ENCODE results near the gene HAND2. TPM values are rescaled to one million over a fixed set of nuclear protein-coding genes. Genes with fewer than 3 reads are reported as not detected.

Gene HAND2
- total and polyA plus RNA-seq, 2 of the 8 experiments (the other 6 are each of a cell fraction or from before 2014, with no cell fraction given), result 0.05 TPM; not detected in 1

DNA sequence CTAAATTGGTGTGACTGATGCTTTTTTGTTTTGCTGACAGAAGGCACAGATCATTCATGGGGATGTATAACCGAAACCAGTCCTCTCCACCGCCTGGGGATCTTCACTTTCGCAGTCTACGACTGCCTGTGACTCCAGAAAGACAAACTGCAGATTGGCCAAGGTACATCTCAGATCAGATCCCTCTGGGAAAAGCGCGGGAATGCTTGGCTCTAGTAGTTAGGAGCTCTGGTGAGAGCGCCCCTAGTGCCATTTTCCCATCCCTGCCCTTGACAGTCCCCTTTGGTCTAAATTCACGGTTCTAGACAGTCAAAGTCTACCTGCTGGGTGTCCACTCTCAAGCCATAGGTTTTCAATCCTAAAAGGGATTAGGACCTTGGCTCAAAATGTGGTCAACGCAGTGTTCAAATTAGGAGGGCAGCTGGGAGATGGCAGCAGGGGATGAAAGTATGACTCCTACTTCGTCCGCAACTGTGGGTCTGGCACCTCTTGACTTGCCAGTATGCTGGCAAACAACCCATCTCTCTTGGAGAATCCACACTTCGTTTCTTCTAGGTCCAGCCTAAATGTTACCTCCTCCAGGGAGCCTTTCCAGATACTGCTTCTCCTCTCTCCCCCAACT, 6.9 kb upstream of the HAND2 start:
- 13% methylated on average over 12 of the region's 12 CpGs; no CpG with 5 or more reads in 1 of the 2 experiments for WGBS, 2 experiments (ENCODE audit: extremely low coverage in 1 of 2, insufficient coverage in 1 of 2, insufficient read length in 1 of 2, insufficient replicate concordance in 2 of 2, low coverage in 1 of 2, low lambda C conversion rate in 2 of 2, missing lambda C conversion rate in 1 of 2)
- Histone ChIP-seq H2AK5ac (ENCODE audit: low read depth, low read length) (no peak overlapping the region), H3K4me1 (replicated peaks in 1 of 4; ENCODE audit: control insufficient read depth in 3 of 4, insufficient read depth in 4 of 4, low read length in 3 of 4) (peaks cover 3 to 11% (median 8%) of the 10 kb centered on the region in 4 experiments; a peak in 6 of 7 replicates), H2BK120ac (replicated peaks; ENCODE audit: low read depth, low read length) (no peak overlapping the region), H3K14ac (ENCODE audit: insufficient read length) (no peak overlapping the region), H2AFZ (ENCODE audit: low read length) (no peak overlapping the region), H3K23ac (ENCODE audit: insufficient read length) (no peak overlapping the region), H3K27ac (ENCODE audit: low read depth, low read length) (no peak overlapping the region), H3K4me3 (ENCODE audit: extremely low read depth in 1 of 4, insufficient read depth in 2 of 4, low read depth in 3 of 4, low read length in 4 of 4) (no peak overlapping the region), H2BK15ac (ENCODE audit: low read length) (0 out of 2 replicates have a peak overlapping the region, but pooled peaks have one; percentile 16), H3K4ac (replicated peaks; ENCODE audit: insufficient read length, low read depth, low read length) (no peak overlapping the region), H4K20me1 (replicated peaks in 1 of 2; ENCODE audit: control insufficient read depth in 1 of 2, insufficient read depth in 2 of 2, low read length in 2 of 2) (peaks cover 14 to 32% of the 10 kb centered on the region in 2 experiments), H3K36me3 (ENCODE audit: control insufficient read depth in 2 of 4, insufficient read depth in 4 of 4, low read length in 3 of 4) (peaks cover 0 to 13% (median 0%) of the 10 kb centered on the region in 4 experiments; a peak in 1 of 8 replicates), H3K9me3 (ENCODE audit: insufficient read depth in 2 of 2, low read depth in 1 of 2, low read length in 1 of 2) (no peaks in the 10 kb centered on the region), H3K56ac (replicated peaks; ENCODE audit: insufficient read length, low read depth, low read length) (no peak overlapping the region), H3K79me1 (ENCODE audit: low read depth, low read length) (no peaks in the 10 kb centered on the region), H3K79me2 (ENCODE audit: control insufficient read depth in 1 of 2, insufficient read depth in 2 of 2, low read length in 2 of 2) (no peaks in the 10 kb centered on the region), H3K27me3 (replicated peaks in 1 of 4; ENCODE audit: control insufficient read depth in 3 of 4, extremely low read depth in 1 of 4, insufficient read depth in 3 of 4, low read length in 3 of 4) (peaks cover 83 to 98% (median 91%) of the 10 kb centered on the region in 4 experiments), H3K23me2 (ENCODE audit: low read depth, low read length) (peaks cover 5% of the 10 kb centered on the region; the same call in 1 of the 2 replicates), H3K18ac (ENCODE audit: extremely low read depth, low read length) (no peak overlapping the region), H2BK20ac (ENCODE audit: low read length) (no peak overlapping the region), H2BK12ac (ENCODE audit: low read depth, low read length) (no peak overlapping the region), H4K91ac (replicated peaks; ENCODE audit: insufficient read length, low read length) (no peak overlapping the region), H3K9ac (replicated peaks in 1 of 4; ENCODE audit: extremely low read depth in 1 of 4, low read depth in 3 of 4, low read length in 3 of 4) (no peak overlapping the region), H4K5ac (ENCODE audit: insufficient read length, low read depth, low read length) (no peak overlapping the region), H2BK5ac (ENCODE audit: low read depth, low read length) (no peak overlapping the region), H4K8ac (ENCODE audit: extremely low read depth, insufficient read depth, low read length) (no peak overlapping the region), H3K4me2 (ENCODE audit: insufficient read depth in 1 of 2, low read depth in 2 of 2, low read length in 2 of 2) (no peak overlapping the region; a peak in 1 of 4 replicates)
- CTCF ChIA-PET (ENCODE audit: partially characterized antibody), result interaction anchor here (0.6 to 4.5 kb wide), 16 partner anchors 10 to 671 kb away, joined by 3 to 28 read pairs (median 4); no protein-coding TSS in a partner anchor
- DNase-seq (ENCODE audit: low read depth in 1 of 2, low spot score in 2 of 2), result peak in 1 of 2 experiments; percentile 64
- FAIRE-seq, result peak; percentile 90
- POLR2A ChIA-PET (ENCODE audit: partially characterized antibody), result interaction anchor here (0.7 to 1.7 kb wide), 2 partner anchors 202 to 1268 kb away, joined by 3 to 5 read pairs; partner anchors contain the start of gene HMGB2
